Ovary (tissue), 9 donors: ENCODE results near the gene PPP2R3B. TPM values are rescaled to one million over a fixed set of nuclear protein-coding genes. Genes with fewer than 3 reads are reported as not detected.

Source experiments
- DNase-seq, 5 donors: peaks; one replicate each; pipeline ENCODE4 v3.0.0-alpha.2; 2019 to 2020
- H3K27ac ChIP-seq, 2 donors: fragments of 200-600 bp; one replicate each; pipeline versions ENCODE4 v1.5.1 to v1.8.0; 2019 to 2022
- H3K27me3 ChIP-seq: fragments of 200-600 bp; one replicate; pipeline ENCODE4 v1.8.0; 2022
- H3K36me3 ChIP-seq: fragments of 200-600 bp; sonication (generic); one replicate; pipeline ENCODE4 v1.5.1; 2019
- H3K4me1 ChIP-seq: one replicate; pipeline ENCODE4 v1.8.1; 2013; ENCODE audit warnings: mild to moderate bottlenecking, moderate library complexity; ENCODE audit not compliant: insufficient read depth
- H3K4me3 ChIP-seq: fragments of 200-600 bp; sonication (generic); one replicate; pipeline ENCODE4 v1.5.1; 2017
- H3K9me3 ChIP-seq, 2 donors: fragments of 200-600 bp in 1 of 2; sonication (generic) in 1 of 2; one replicate each; pipeline versions ENCODE4 v1.5.1 to v1.8.1; 2013 to 2019; ENCODE audit warnings: mild to moderate bottlenecking in 1 of 2, moderate library complexity in 1 of 2
- CTCF ChIP-seq, 3 donors: fragments of 450-650 bp in 2 of 3; fragments of 200-600 bp in 1 of 3; IDR thresholded peaks; one replicate each; pipeline versions ENCODE4 v1.5.1 to v1.8.0; 2016 to 2022; ENCODE audit warnings: antibody characterized with exemption in 3 of 3, mild to moderate bottlenecking in 1 of 3
- EP300 ChIP-seq: sonication (generic); formaldehyde crosslinking; IDR thresholded peaks from one replicate; pipeline ENCODE4 v1.6.1; 2017; ENCODE audit warnings: antibody characterized with exemption
- POLR2A ChIP-seq: fragments of 450-650 bp; IDR thresholded peaks from one replicate; pipeline ENCODE4 v1.6.1; 2017; ENCODE audit warnings: antibody characterized with exemption, mild to moderate bottlenecking, moderate library complexity
- WGBS, 3 donors: extraction: QIAGEN DNeasy Blood & Tissue Kit in 1 of 3; methylation state at CpG; one replicate each; pipeline versions ENCODE4 v1.1.5 to v1.1.7; 2013 to 2017; 5-methylcytosine and 5-hydroxymethylcytosine counted together
- intact Hi-C, 4 donors: fragments of 100-400 bp; cut with DNase I; formaldehyde crosslinking; loops; one replicate each; pipeline versions ENCODE4 v1.11.0 to v1.15.1; 2022 to 2023
- polyA plus RNA-seq, 2 donors: library from polyadenylated mRNA; stranded (reverse); fragments of 200-250 nt in 1 of 2; fragments of 350-450 nt in 1 of 2; fragmentation: Illumina TruSeq in 1 of 2; extraction: RNeasy Lipid Tissue Mini Kit (QIAGEN cat#74804) in 1 of 2; gene quantifications; one replicate each; pipeline ENCODE4 v1.2.3, GENCODE V29; 2013 to 2014
- total RNA-seq, 7 donors: library from RNA; depleted of rRNA in 2 of 7; stranded (reverse); fragments of >200 nt in 2 of 7; fragmentation: NEBNext Ultra II Directional in 3 of 7; extraction: Animal tissue kit (Norgen Biotek cat#: 25700) in 3 of 7; gene quantifications; one replicate each; pipeline versions ENCODE4 v1.1.0 to v1.2.4, GENCODE V29; 2016 to 2023
- donor health status: DM: no; HTN: no; CAD: no; lungs with moderate emphysema.
- donor health status: DM: no; HTN: no; CAD: no.
- donor health status: Bipolar disorder and iron deficiency.
- donor health status: DM: yes; HTN: yes; CAD: no.
- donor health status: DM: no; HTN: no; CAD: no.
- donor health status: DM: yes; HTN: yes; CAD: no.

Gene PPP2R3B
- total and polyA plus RNA-seq, 9 donors = 2.3 to 25.0 (median 18.4) TPM

DNA sequence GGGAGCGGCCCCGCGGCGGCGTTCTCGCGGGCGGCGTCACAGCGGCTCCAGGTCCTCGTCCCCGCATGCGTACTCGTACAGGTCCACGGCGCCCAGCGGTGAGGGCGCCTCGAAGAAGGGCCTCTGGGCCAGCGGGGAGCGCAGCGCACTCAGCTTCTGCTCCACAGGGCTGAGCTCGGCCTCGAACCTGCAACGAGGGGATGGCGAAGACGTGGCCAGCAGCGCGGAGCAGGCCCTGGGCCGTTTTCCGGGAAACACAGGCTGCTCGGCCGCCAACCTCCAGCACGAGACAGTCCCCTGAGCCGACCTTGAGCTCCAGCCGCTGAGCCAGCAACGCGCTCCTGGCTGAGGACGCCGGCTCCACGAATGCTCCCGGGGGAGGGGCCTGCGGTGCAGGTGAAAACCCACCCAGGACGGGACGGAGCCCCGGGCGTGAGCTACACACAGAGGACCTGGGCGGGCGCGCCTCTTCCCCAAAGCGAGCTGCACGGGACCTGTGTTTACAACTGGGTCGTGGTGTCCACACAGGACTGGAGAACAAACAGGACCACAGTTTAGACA, 52.3 kb downstream of the PPP2R3B start:
- Histone ChIP-seq H3K27me3 (no peaks in the 10 kb centered on the region), H3K27ac (no peak overlapping the region), H3K36me3 (no peaks in the 10 kb centered on the region), H3K4me1 (peaks cover 6% of the 10 kb centered on the region), H3K4me3 (no peak overlapping the region), H3K9me3 (no peaks in the 10 kb centered on the region)
- TF ChIP-seq POLR2A (no peak), EP300 (no peak), CTCF (IDR thresholded peaks at IDR 0.05) (no peak)
- intact Hi-C loops = no loop called here
- 94 to 98% (median 95%) methylated on average over 52 to 53 of the region's 53 CpGs for WGBS, 3 donors
- DNase-seq = peak in 2 of 5 donors; percentile 11 to 25

DNA sequence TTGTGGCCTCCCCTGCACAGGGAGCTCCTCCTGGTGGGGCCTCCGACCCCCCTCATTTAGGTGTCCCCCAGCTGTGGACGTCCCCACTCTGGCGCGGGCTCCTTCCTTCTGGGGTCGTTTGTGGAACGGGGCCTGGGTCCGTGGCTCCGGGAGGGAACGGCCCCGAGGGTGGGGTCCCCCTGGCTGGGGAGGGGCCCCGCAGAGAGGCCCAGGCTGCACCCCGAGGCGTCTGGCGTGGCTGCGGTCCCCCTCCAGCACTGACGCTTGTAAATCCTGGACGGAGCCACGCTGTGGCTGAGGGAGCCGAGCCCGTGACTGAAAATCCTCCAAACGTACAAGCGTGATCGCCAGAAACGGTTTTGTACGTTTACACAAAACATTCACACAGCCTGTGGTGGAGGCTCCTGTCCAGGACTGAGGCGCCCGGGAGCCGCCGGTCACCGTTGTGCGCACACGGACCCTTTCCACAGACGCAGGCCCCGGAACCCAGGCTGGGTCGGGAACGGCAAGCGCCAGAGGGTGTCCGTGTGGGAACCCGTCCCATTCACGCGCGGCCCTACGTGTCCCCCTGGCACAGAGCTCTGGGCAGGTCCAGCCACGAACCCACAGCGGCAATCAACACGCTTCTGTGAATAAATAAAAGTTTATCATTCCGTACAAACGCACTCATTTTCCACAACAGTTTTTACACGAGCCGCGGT, 52.9 kb downstream of the PPP2R3B start:
- no peaks in the 10 kb centered on the region for H3K36me3 ChIP-seq
- H3K27ac ChIP-seq = no peak overlapping the region
- H3K4me1 ChIP-seq = peaks cover 6% of the 10 kb centered on the region
- 91 to 95% (median 94%) methylated on average over 42 to 51 of the region's 51 CpGs for WGBS, 3 donors
- H3K4me3 ChIP-seq = no peak overlapping the region
- TF ChIP-seq POLR2A (no peak), CTCF (IDR thresholded peaks at IDR 0.05) (no peak), EP300 (no peak)
- H3K27me3 ChIP-seq = no peaks in the 10 kb centered on the region
- peak in 1 of 5 donors; percentile 20 for DNase-seq
- intact Hi-C loops = no loop called here
- H3K9me3 ChIP-seq = no peaks in the 10 kb centered on the region

DNA sequence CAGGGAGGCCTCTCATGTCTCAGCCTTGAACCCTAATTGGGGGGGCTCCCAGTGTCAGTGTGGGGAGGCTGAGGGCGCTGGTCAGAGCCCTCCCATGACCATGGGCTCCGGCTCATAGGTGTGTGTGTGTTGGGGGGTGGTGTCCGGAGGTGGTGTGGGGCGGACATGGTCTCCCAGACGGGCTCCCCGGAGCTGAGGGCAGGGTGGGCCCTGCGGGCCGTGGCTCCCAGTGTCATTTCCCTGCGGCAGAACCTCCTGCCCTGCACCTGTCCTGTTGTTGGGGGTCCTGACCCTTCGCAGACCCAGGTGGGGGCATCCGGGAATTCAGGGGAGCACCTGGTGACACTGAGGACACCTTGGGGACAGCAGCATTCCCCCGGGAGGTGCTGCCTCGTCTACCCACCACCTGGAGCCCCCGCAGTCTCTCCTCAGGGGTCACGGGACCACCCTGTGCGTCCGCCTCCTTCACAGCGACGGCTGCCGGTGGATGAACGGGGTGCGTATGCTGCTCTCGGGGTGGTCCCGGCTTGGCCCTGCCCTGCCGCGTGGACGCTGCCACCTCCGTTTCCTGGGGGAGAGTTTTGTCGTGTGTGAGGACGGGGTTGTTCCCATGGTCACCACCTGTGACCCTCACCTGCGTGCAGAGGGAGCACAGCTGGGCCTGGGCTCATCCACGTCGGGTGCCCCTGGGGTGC, 53.6 kb downstream of the PPP2R3B start:
- peak in 1 of 5 donors; percentile 17 for DNase-seq
- Histone ChIP-seq H3K9me3 (no peaks in the 10 kb centered on the region), H3K4me1 (peaks cover 6% of the 10 kb centered on the region), H3K27me3 (no peaks in the 10 kb centered on the region), H3K27ac (no peak overlapping the region), H3K4me3 (no peak overlapping the region), H3K36me3 (no peaks in the 10 kb centered on the region)
- no peak for TF ChIP-seq EP300
- no peak for TF ChIP-seq CTCF (IDR thresholded peaks at IDR 0.05)
- no peak for TF ChIP-seq POLR2A
- WGBS, 3 donors = 89 to 94% (median 93%) methylated on average over 28 to 33 of the region's 33 CpGs
- intact Hi-C loops = no loop called here

DNA sequence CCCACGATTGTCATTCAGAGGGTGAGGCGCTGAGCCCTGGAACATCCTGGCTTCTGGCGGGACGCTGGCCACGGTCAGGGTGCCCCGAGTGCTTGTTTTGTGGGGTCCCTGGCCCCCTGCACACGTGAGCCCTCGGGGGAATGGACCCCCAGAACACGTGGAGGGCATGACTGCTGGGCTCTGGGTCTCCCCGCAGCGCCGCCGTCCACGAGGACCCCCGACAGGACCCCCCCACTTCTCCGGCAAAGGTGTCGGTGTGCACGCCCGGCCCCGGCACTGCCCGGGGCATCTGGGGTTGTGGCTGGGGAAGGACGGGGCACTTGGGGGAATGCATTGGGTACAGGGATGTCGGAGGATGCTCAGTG, 54.2 kb downstream of the PPP2R3B start:
- H3K4me1 ChIP-seq = peaks cover 6% of the 10 kb centered on the region
- H3K27me3 ChIP-seq = no peaks in the 10 kb centered on the region
- 85 to 91% (median 90%) methylated on average over 22 to 23 of the region's 23 CpGs for WGBS, 3 donors
- TF ChIP-seq EP300 = no peak
- no peak for TF ChIP-seq CTCF (IDR thresholded peaks at IDR 0.05)
- TF ChIP-seq POLR2A = no peak
- no peaks in the 10 kb centered on the region for H3K9me3 ChIP-seq
- intact Hi-C loops = no loop called here
- H3K27ac ChIP-seq = no peak overlapping the region
- H3K4me3 ChIP-seq = no peak overlapping the region
- no peaks in the 10 kb centered on the region for H3K36me3 ChIP-seq
- peak in 1 of 5 donors; percentile 17 for DNase-seq
